Naive thymus-derived CD4-positive, alpha-beta T cell (primary cell): ENCODE data around the gene SOCS3. TPM values are rescaled to one million over a fixed set of nuclear protein-coding genes. Genes with fewer than 3 reads are reported as not detected.

Experiments
- ATAC-seq: fragments of 150-1000 bp; cut with Tn5 transposase; 2 replicates; pipeline ENCODE4 v1.10.0; 2021; ENCODE audit warnings: mild to moderate bottlenecking, moderate library complexity
- CTCF ChIA-PET: fragments of 350-600 bp; sonication (Branson Sonifier 250); formaldehyde crosslinking; loops from one replicate; lab custom pipeline; 2021; ENCODE audit warnings: antibody characterized with exemption; lab: Charles Lee
- POLR2A ChIA-PET: fragments of 350-600 bp; sonication (Branson Sonifier 250); formaldehyde crosslinking; loops from one replicate; lab custom pipeline; 2021; ENCODE audit warnings: antibody characterized with exemption, inconsistent platforms; lab: Charles Lee
- DNase-seq, 9 donors: peaks; one replicate each; pipeline versions ENCODE4 v3.0.0 to v3.0.0-alpha.2; 2020 to 2022; ENCODE audit warnings: mixed read lengths in 1 of 9
- H3K27ac ChIP-seq: one replicate; pipeline ENCODE4 v1.7.0; 2013; ENCODE audit warnings: mild to moderate bottlenecking, low read depth, low read length, moderate library complexity
- H3K27me3 ChIP-seq, 2 donors: one replicate each; pipeline ENCODE4 v1.7.0; 2013; ENCODE audit warnings: low read length in 2 of 2, mild to moderate bottlenecking in 2 of 2, moderate library complexity in 2 of 2; ENCODE audit not compliant: control insufficient read depth in 2 of 2, insufficient read depth in 2 of 2
- H3K36me3 ChIP-seq, 3 experiments: 1 replicate in 2 of 3; 2 replicates in 1 of 3; pipeline ENCODE4 v1.7.0; 2013; ENCODE audit warnings: low read length in 3 of 3, mild to moderate bottlenecking in 3 of 3, moderate library complexity in 1 of 3; ENCODE audit not compliant: insufficient read depth in 3 of 3, control insufficient read depth in 2 of 3
- H3K4me1 ChIP-seq, 2 donors: one replicate each; pipeline ENCODE4 v1.7.0; 2013; ENCODE audit warnings: low read length in 2 of 2, mild to moderate bottlenecking in 2 of 2, moderate library complexity in 1 of 2; ENCODE audit not compliant: control insufficient read depth in 2 of 2, insufficient read depth in 2 of 2
- H3K4me3 ChIP-seq: 2 replicates; pipeline ENCODE4 v1.7.0; 2013; ENCODE audit warnings: mild to moderate bottlenecking, low read length
- H3K9me3 ChIP-seq, 3 experiments: 1 replicate in 2 of 3; 2 replicates in 1 of 3; pipeline ENCODE4 v1.7.0; 2013; ENCODE audit warnings: low read length in 3 of 3; ENCODE audit not compliant: control insufficient read depth in 2 of 3
- H3K27ac Mint-ChIP-seq, 9 donors: one replicate each; pipeline ENCODE4 v1.8.0; 2020 to 2022; ENCODE audit warnings: mixed read lengths in 9 of 9, mild to moderate bottlenecking in 8 of 9, moderate library complexity in 5 of 9, inconsistent platforms in 2 of 9
- H3K27me3 Mint-ChIP-seq, 5 donors: one replicate each; pipeline ENCODE4 v1.8.0; 2021 to 2022; ENCODE audit warnings: mixed read lengths in 5 of 5, mild to moderate bottlenecking in 1 of 5
- H3K36me3 Mint-ChIP-seq, 5 donors: one replicate each; pipeline ENCODE4 v1.8.0; 2020 to 2022; ENCODE audit warnings: mixed read lengths in 5 of 5, mild to moderate bottlenecking in 3 of 5, inconsistent platforms in 1 of 5
- H3K4me1 Mint-ChIP-seq, 7 donors: one replicate each; pipeline ENCODE4 v1.8.0; 2020 to 2022; ENCODE audit warnings: mixed read lengths in 7 of 7, mild to moderate bottlenecking in 3 of 7, inconsistent platforms in 1 of 7
- H3K4me3 Mint-ChIP-seq, 10 donors: one replicate each; pipeline ENCODE4 v1.8.0; 2020 to 2022; ENCODE audit warnings: mild to moderate bottlenecking in 10 of 10, mixed read lengths in 10 of 10, moderate library complexity in 6 of 10, inconsistent platforms in 2 of 10
- H3K9me3 Mint-ChIP-seq, 11 donors: one replicate each; pipeline ENCODE4 v1.8.0; 2020 to 2022; ENCODE audit warnings: mixed read lengths in 11 of 11, mild to moderate bottlenecking in 4 of 11, inconsistent platforms in 1 of 11, moderate library complexity in 1 of 11
- intact Hi-C, 2 donors: fragments of 100-400 bp; cut with micrococcal nuclease; formaldehyde crosslinking; loops; one replicate each; pipeline ENCODE4 v1.15.1; 2023
- polyA plus RNA-seq, 2 donors: library from polyadenylated mRNA; unstranded; fragments of 300-500 nt; fragmentation: Illumina TruSeq; gene quantifications; one replicate each; pipeline ENCODE4 v1.2.3, GENCODE V29; 2021
- total RNA-seq, 6 experiments: library from RNA in 5 of 6; stranded (reverse) in 5 of 6; gene quantifications; 1 replicate in 5 of 6; 2 replicates in 1 of 6; pipeline ENCODE4 v1.2.3 and lab custom pipeline; 2021 to 2026

SOCS3 gene
- total and polyA plus RNA-seq, 7 experiments from 2014 or later, result 8.1 to 281 (median 110) TPM

GRCh38 chr17:78399028-78399692, 39.3 kb upstream of the SOCS3 start:
- Histone ChIP-seq H3K27me3 (no peaks in the 10 kb centered on the region), H3K36me3 (peaks cover 0 to 99% (median 29%) of the 10 kb centered on the region in 3 experiments), H3K27ac (no peak overlapping the region), H3K9me3 (no peaks in the 10 kb centered on the region), H3K4me3 (no peak overlapping the region), H3K4me1 (no peaks in the 10 kb centered on the region)
- Mint-ChIP-seq H3K27me3 (no peaks in the 10 kb centered on the region), H3K36me3 (peaks cover 17 to 77% (median 27%) of the 10 kb centered on the region in 5 donors), H3K9me3 (no peaks in the 10 kb centered on the region), H3K4me3 (no peak overlapping the region), H3K4me1 (peaks cover 5 to 19% (median 12%) of the 10 kb centered on the region in 7 donors), H3K27ac (no peak overlapping the region)
- ChIA-PET POLR2A (no interaction called here), CTCF (no interaction called here)
- ATAC-seq, result no peak
- intact Hi-C loops, result no loop called here
- no peak for DNase-seq

DNA sequence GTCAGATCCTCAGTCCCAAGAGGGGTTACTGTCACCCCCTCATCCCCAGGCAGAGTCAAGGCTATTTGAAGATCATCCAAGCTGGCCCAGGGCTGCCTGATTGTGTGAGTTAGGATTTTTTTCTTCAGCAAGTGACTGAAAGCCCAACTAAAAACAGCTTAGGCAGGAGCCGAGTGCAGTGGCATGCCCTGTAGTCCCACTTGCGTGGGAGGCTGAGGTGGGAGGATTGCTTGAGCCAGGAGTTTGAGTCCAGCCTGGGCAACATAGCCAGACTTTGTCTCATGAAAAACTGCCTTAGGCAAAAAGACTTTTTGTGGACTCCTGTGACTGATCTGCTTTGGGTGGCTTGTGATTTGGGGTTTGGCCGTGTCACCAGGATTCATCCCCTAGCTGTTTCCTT, 38.5 kb upstream of the SOCS3 start:
- Mint-ChIP-seq H3K27me3 (no peaks in the 10 kb centered on the region), H3K36me3 (peaks cover 11 to 77% (median 27%) of the 10 kb centered on the region in 5 donors), H3K27ac (peak overlapping the region in 1 of 9 donors; percentile 42), H3K4me1 (peaks cover 8 to 23% (median 15%) of the 10 kb centered on the region in 7 donors), H3K4me3 (no peak overlapping the region), H3K9me3 (no peaks in the 10 kb centered on the region)
- Histone ChIP-seq H3K4me1 (no peaks in the 10 kb centered on the region), H3K27me3 (no peaks in the 10 kb centered on the region), H3K27ac (no peak overlapping the region), H3K9me3 (no peaks in the 10 kb centered on the region), H3K36me3 (peaks cover 0 to 99% (median 24%) of the 10 kb centered on the region in 3 experiments), H3K4me3 (no peak overlapping the region)
- intact Hi-C loops, result no loop called here
- CTCF ChIA-PET, result no interaction called here
- DNase-seq (no peak), ATAC-seq (no peak)
- POLR2A ChIA-PET, result no interaction called here

GRCh38 chr17:78397681-78398101, 37.8 kb upstream of the SOCS3 start:
- intact Hi-C loops, result no loop called here
- Mint-ChIP-seq H3K9me3 (no peaks in the 10 kb centered on the region), H3K27ac (peak overlapping the region in 1 of 9 donors; percentile 70), H3K4me1 (peaks cover 10 to 21% (median 16%) of the 10 kb centered on the region in 7 donors), H3K27me3 (no peaks in the 10 kb centered on the region), H3K36me3 (peaks cover 4 to 73% (median 28%) of the 10 kb centered on the region in 5 donors), H3K4me3 (no peak overlapping the region)
- H3K9me3 ChIP-seq, result no peaks in the 10 kb centered on the region
- H3K27ac ChIP-seq, result no peak overlapping the region
- no peak overlapping the region for H3K4me3 ChIP-seq
- DNase-seq, result no peak
- no peak for ATAC-seq
- H3K36me3 ChIP-seq, result peaks cover 0 to 94% (median 19%) of the 10 kb centered on the region in 3 experiments
- no peaks in the 10 kb centered on the region for H3K4me1 ChIP-seq
- ChIA-PET CTCF (no interaction called here), POLR2A (no interaction called here)
- H3K27me3 ChIP-seq, result no peaks in the 10 kb centered on the region

DNA sequence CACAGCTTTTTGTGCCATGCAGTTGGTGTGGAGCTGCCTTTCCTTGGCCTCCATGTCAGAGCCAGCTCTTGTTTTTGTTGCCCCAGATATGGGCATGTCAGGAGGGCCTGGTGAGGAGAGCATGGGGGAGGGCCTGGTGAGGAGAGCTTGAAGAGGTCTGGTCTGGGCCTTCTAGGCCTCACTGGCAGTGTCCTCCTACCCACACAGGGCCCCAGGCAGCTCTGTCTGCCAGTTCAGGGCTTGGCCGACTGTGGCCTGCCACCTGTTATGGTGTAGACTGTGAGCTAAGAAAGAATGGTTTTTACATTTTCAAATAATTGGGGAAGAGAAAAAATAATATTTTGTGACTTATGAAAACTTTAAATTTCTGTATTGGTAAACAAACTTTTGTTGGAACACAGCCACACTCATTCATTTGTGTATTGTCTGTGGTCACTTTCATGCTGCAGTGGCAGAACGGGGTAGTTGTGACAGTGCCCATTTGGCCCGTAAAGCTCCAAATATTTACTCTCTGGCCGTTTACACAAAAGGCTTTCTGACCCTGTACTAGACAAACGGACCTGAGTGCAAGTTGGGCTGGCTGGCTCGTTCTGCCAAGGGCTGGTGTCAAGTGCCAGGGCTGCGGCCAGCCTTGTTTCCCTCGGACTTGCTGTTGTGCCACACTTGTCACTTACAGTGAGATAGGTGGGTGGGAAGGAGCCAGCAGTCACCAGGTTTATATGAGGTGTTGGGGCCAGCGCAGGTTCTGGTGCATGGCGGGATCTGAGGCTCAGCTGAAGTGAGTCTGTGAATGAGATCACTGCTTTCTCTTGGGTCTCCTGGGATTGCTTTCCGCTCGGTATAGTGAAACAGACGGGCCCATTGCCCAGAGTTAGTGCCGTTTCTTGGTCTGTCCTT, 36.8 kb upstream of the SOCS3 start:
- ATAC-seq (no peak), DNase-seq (no peak)
- Mint-ChIP-seq H3K4me3 (no peak overlapping the region), H3K27ac (peak overlapping the region in 1 of 9 donors; percentile 64), H3K27me3 (no peaks in the 10 kb centered on the region), H3K9me3 (no peaks in the 10 kb centered on the region), H3K36me3 (peaks cover 3 to 69% (median 25%) of the 10 kb centered on the region in 5 donors), H3K4me1 (peaks cover 12 to 25% (median 21%) of the 10 kb centered on the region in 7 donors)
- H3K4me3 ChIP-seq, result no peak overlapping the region
- CTCF ChIA-PET, result interaction anchor here (1.0 to 1.5 kb wide), 2 partner anchors 25 to 34 kb away, joined by 3 to 4 read pairs; no protein-coding TSS in a partner anchor
- no peak overlapping the region for H3K27ac ChIP-seq
- H3K4me1 ChIP-seq, result no peaks in the 10 kb centered on the region
- intact Hi-C loops, result loop anchor here in 1 of 2 donors (1.0 kb wide), 1 partner anchor 18 kb away; no protein-coding TSS in a partner anchor
- no peaks in the 10 kb centered on the region for H3K9me3 ChIP-seq
- no peaks in the 10 kb centered on the region for H3K27me3 ChIP-seq
- peaks cover 0 to 84% (median 18%) of the 10 kb centered on the region in 3 experiments for H3K36me3 ChIP-seq
- POLR2A ChIA-PET, result interaction anchor here (1.1 kb wide), 1 partner anchor 15 kb away, joined by 3 read pairs; no protein-coding TSS in a partner anchor

DNA sequence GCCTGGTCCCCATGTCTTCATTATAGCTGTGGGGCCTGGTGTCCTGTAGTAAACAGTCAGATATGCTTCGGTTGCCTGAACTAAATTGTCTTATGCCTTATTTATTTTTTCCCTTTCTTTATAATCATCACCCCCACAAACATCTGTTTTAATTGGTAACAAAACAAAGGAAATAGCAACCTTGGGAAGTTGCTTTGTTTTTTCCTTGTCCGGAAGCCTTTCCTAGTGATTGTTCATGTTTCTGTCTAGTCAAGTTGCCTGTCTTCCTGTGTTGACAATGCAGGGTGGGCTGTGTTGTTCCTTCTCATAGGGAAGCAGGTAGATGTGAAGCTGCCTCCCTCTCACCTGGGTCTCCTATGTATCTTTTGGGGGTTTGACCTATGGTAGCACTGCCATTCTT, 35.3 kb upstream of the SOCS3 start:
- peaks cover 0 to 74% (median 10%) of the 10 kb centered on the region in 3 experiments for H3K36me3 ChIP-seq
- intact Hi-C loops, result no loop called here
- CTCF ChIA-PET, result interaction anchor here (1.5 kb wide), 1 partner anchor 27 kb away, joined by 4 read pairs; no protein-coding TSS in a partner anchor

DNA sequence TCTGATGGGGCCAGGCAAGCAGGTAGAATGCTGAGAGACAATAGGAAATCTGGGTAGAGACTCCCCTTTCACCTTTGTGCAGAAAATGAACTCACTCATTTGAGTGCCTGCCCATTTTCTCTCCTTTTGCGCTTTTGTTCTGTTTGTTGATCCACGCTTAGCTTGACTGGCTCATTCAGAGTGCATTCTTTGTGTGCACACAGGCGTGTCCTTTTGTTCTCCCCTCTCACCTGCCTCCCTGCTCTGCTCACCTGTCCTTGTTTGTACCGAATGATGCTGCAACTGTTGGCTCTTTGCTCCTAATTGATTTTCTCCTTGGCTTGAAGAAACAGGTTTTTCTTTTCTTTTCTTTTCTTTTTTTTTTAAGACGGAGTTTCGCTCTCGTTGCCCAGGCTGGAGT, 34.3 kb upstream of the SOCS3 start:
- Histone ChIP-seq H3K27ac (no peak overlapping the region), H3K9me3 (no peaks in the 10 kb centered on the region), H3K4me1 (peaks cover 0 to 7% of the 10 kb centered on the region in 2 donors), H3K4me3 (no peak overlapping the region), H3K36me3 (peaks cover 0 to 64% (median 4%) of the 10 kb centered on the region in 3 experiments), H3K27me3 (no peaks in the 10 kb centered on the region)
- ATAC-seq, result no peak
- peaks cover 9 to 41% (median 37%) of the 10 kb centered on the region in 7 donors for H3K4me1 Mint-ChIP-seq
- H3K27me3 Mint-ChIP-seq, result no peaks in the 10 kb centered on the region
- DNase-seq, result no peak
- H3K9me3 Mint-ChIP-seq, result no peaks in the 10 kb centered on the region
- intact Hi-C loops, result no loop called here
- ChIA-PET CTCF (no interaction called here), POLR2A (interaction anchor here (0.9 kb wide), 1 partner anchor 12 kb away, joined by 3 read pairs; no protein-coding TSS in a partner anchor)
- no peak overlapping the region for H3K27ac Mint-ChIP-seq
- peaks cover 3 to 52% (median 17%) of the 10 kb centered on the region in 5 donors for H3K36me3 Mint-ChIP-seq
- no peak overlapping the region for H3K4me3 Mint-ChIP-seq

More for the DNA sequence above, 35.3 kb upstream of the SOCS3 start:
- H3K27me3 Mint-ChIP-seq, result no peaks in the 10 kb centered on the region
- ATAC-seq (no peak), DNase-seq (no peak)
- no peak overlapping the region for H3K4me3 ChIP-seq
- H3K27ac Mint-ChIP-seq, result peak overlapping the region in 8 of 9 donors; percentile 46 to 82 (median 60)
- no peak overlapping the region for H3K27ac ChIP-seq
- H3K4me3 Mint-ChIP-seq, result no peak overlapping the region
- POLR2A ChIA-PET, result no interaction called here
- no peaks in the 10 kb centered on the region for H3K9me3 Mint-ChIP-seq
- no peaks in the 10 kb centered on the region for H3K9me3 ChIP-seq
- H3K36me3 Mint-ChIP-seq, result peaks cover 3 to 57% (median 21%) of the 10 kb centered on the region in 5 donors
- H3K4me1 ChIP-seq, result no peaks in the 10 kb centered on the region
- no peaks in the 10 kb centered on the region for H3K27me3 ChIP-seq
- peaks cover 7 to 34% (median 30%) of the 10 kb centered on the region in 7 donors for H3K4me1 Mint-ChIP-seq
